Measurements from ENCODE around the gene GPLD1.

GPLD1 gene

DNA sequence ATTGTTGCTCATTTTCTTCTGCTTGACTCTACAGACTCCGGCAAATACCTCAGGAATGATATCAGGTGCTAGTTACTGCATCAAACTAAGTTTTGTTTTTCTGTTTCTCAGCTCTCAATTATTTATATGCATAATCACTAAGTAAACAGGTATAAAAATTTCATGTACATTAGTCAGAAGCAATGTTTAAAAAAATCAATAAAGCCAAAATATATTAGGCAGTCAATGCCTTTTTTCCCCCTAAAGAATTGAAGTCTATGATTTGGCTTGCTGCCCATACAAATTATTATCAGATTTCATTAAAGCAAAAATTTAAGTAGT is 107.2 kb downstream of the GPLD1 start:
- TF ChIP-seq, protein P1, sequence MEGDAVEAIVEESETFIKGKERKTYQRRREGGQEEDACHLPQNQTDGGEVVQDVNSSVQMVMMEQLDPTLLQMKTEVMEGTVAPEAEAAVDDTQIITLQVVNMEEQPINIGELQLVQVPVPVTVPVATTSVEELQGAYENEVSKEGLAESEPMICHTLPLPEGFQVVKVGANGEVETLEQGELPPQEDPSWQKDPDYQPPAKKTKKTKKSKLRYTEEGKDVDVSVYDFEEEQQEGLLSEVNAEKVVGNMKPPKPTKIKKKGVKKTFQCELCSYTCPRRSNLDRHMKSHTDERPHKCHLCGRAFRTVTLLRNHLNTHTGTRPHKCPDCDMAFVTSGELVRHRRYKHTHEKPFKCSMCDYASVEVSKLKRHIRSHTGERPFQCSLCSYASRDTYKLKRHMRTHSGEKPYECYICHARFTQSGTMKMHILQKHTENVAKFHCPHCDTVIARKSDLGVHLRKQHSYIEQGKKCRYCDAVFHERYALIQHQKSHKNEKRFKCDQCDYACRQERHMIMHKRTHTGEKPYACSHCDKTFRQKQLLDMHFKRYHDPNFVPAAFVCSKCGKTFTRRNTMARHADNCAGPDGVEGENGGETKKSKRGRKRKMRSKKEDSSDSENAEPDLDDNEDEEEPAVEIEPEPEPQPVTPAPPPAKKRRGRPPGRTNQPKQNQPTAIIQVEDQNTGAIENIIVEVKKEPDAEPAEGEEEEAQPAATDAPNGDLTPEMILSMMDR (IDR thresholded peaks at IDR 0.05; ENCODE audit: borderline replicate concordance, extremely low read depth, low read length, poor library complexity, severe bottlenecking): no peak
- TF ChIP-seq EZH2 (IDR thresholded peaks at IDR 0.05; ENCODE audit: borderline replicate concordance, low read depth, low read length, severe bottlenecking): no peak
- Histone ChIP-seq H3K27me3 (ENCODE audit: insufficient read depth, low read length, poor library complexity) (no peaks in the 10 kb centered on the region), H3K4me1 (ENCODE audit: insufficient read depth, low read length) (no peaks in the 10 kb centered on the region), H3K4me2 (ENCODE audit: insufficient read depth, low read length) (no peak overlapping the region), H3K36me3 (ENCODE audit: insufficient read depth, low read length) (no peaks in the 10 kb centered on the region), H4K20me1 (ENCODE audit: insufficient read depth, low read length) (no peaks in the 10 kb centered on the region), H3K9ac (ENCODE audit: low read depth, low read length) (no peak overlapping the region), H3K4me3 (ENCODE audit: low read depth in 1 of 2, low read length in 2 of 2) (no peak overlapping the region), H3K9me3 (ENCODE audit: insufficient read depth, low read length, severe bottlenecking) (no peaks in the 10 kb centered on the region), H2AFZ (ENCODE audit: low read depth, low read length) (no peak overlapping the region), H3K79me2 (ENCODE audit: insufficient read depth, low read length) (no peaks in the 10 kb centered on the region), H3K27ac (ENCODE audit: low read length) (no peak overlapping the region)
- DNase-seq (no peak), ATAC-seq (ENCODE audit: insufficient read depth, low read depth) (no peak)

DNA sequence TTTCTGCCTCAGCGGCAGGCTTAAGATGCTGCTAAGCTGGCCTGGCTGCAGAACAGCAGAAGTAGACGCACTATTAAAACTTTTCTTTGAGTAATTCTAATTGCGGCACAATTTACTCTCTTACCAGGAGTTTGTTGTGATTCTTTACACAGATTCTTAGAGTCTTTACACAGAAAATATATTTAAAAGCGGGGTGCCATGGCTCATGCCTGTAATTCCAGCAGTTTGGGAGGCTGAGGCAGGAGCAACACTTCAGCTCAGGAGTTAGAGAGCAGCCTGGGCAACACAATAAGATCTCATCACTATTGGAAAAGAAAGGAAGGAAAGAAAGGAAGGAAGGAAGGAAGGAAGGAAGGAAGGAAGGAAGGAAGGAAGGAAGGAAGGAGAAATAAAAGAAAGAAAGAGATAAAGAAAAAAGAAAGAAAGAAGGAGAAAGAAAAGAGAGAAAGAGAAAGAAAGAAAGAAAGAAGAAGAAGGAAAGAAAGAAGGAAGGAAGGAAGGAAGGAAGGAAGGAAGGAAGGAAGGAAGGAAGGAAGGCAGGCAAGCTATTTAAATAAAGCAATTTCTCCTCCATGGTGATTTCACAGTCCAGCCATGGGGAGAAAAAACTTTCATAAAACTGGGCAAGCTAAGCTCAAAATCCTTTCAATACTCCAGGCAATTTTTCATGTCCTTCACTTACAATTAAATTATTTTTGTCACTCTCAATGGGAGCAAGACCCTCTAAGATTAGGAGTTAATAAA is 107.7 kb downstream of the GPLD1 start:
- Histone ChIP-seq H3K27ac (ENCODE audit: low read length) (no peak overlapping the region), H3K27me3 (ENCODE audit: insufficient read depth, low read length, poor library complexity) (no peaks in the 10 kb centered on the region), H3K36me3 (ENCODE audit: insufficient read depth, low read length) (no peaks in the 10 kb centered on the region), H3K4me2 (ENCODE audit: insufficient read depth, low read length) (no peak overlapping the region), H3K4me1 (ENCODE audit: insufficient read depth, low read length) (no peaks in the 10 kb centered on the region), H2AFZ (ENCODE audit: low read depth, low read length) (no peak overlapping the region), H4K20me1 (ENCODE audit: insufficient read depth, low read length) (no peaks in the 10 kb centered on the region), H3K9ac (ENCODE audit: low read depth, low read length) (no peak overlapping the region), H3K79me2 (ENCODE audit: insufficient read depth, low read length) (no peaks in the 10 kb centered on the region), H3K4me3 (ENCODE audit: low read depth in 1 of 2, low read length in 2 of 2) (no peak overlapping the region), H3K9me3 (ENCODE audit: insufficient read depth, low read length, severe bottlenecking) (no peaks in the 10 kb centered on the region)
- no peak for TF ChIP-seq EZH2 (IDR thresholded peaks at IDR 0.05; ENCODE audit: borderline replicate concordance, low read depth, low read length, severe bottlenecking)
- TF ChIP-seq, protein P1 (IDR thresholded peaks at IDR 0.05; ENCODE audit: borderline replicate concordance, extremely low read depth, low read length, poor library complexity, severe bottlenecking): no peak
- ATAC-seq (ENCODE audit: insufficient read depth, low read depth) (no peak), DNase-seq (no peak)

DNA sequence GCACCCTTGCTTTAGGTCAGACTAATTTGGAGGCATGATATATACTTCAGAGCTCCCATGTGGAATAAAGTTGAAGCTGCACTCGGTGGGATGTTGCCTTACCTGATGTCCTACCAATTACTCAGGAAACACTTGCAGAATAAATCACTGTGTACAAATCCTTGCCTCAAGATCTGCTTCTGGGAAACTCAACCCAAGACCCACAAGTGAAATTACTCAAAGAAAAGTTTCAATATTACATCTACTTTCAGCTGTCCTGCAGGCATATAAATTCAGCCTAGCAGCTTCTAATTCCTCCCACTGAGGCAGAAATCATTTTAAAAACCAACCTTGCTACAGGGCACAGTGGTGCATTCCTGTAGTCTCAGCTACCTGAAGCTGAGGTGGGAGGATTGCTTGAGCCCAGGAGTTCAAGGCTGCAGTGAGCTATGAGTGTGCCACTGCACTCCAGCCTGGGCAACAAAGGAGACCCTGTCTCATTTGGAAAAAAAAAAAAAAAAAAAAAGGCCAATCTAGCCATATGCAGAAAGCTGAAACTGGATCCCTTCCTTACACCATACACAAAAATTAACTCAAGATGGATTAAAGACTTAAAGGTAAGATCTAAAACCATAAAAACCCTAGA is 110.8 kb downstream of the GPLD1 start:
- no peak for DNase-seq
- H3K36me3 ChIP-seq (ENCODE audit: insufficient read depth, low read length): no peaks in the 10 kb centered on the region
- H3K4me1 ChIP-seq (ENCODE audit: insufficient read depth, low read length): no peaks in the 10 kb centered on the region
- H3K9ac ChIP-seq (ENCODE audit: low read depth, low read length): no peak overlapping the region
- H3K79me2 ChIP-seq (ENCODE audit: insufficient read depth, low read length): no peaks in the 10 kb centered on the region
- no peaks in the 10 kb centered on the region for H4K20me1 ChIP-seq (ENCODE audit: insufficient read depth, low read length)
- no peak overlapping the region for H3K4me3 ChIP-seq (ENCODE audit: low read depth in 1 of 2, low read length in 2 of 2)
- H3K4me2 ChIP-seq (ENCODE audit: insufficient read depth, low read length): no peak overlapping the region
- TF ChIP-seq, protein P1 (IDR thresholded peaks at IDR 0.05; ENCODE audit: borderline replicate concordance, extremely low read depth, low read length, poor library complexity, severe bottlenecking): no peak
- TF ChIP-seq EZH2 (IDR thresholded peaks at IDR 0.05; ENCODE audit: borderline replicate concordance, low read depth, low read length, severe bottlenecking): no peak
- no peak overlapping the region for H2AFZ ChIP-seq (ENCODE audit: low read depth, low read length)
- no peaks in the 10 kb centered on the region for H3K27me3 ChIP-seq (ENCODE audit: insufficient read depth, low read length, poor library complexity)
- H3K9me3 ChIP-seq (ENCODE audit: insufficient read depth, low read length, severe bottlenecking): no peaks in the 10 kb centered on the region
- no peak for ATAC-seq (ENCODE audit: insufficient read depth, low read depth)
- H3K27ac ChIP-seq (ENCODE audit: low read length): no peak overlapping the region

Measured in DND-41 (cell line).